ENCODE data around the gene COLEC12.

Gene COLEC12

GRCh38 chr18:473802-474201, 26.7 kb downstream of the COLEC12 start:
- DNase-seq = no peak

- no peak for DNase-seq
These were observed 28.8 kb downstream of the COLEC12 start for GRCh38 chr18:471716-472115.

GRCh38 chr18:470661-471501, 29.6 kb downstream of the COLEC12 start:
- DNase-seq = no peak

- no peak for DNase-seq
These were observed 31.3 kb downstream of the COLEC12 start for GRCh38 chr18:468955-469790.

GRCh38 chr18:463827-464541, 36.5 kb downstream of the COLEC12 start:
- peak; percentile 8 for DNase-seq

GRCh38 chr18:463403-463802, 37.1 kb downstream of the COLEC12 start:
- no peak for DNase-seq

- DNase-seq = no peak
These were observed 38.7 kb downstream of the COLEC12 start for GRCh38 chr18:461762-462161.

- no peak for DNase-seq
These were observed 39.7 kb downstream of the COLEC12 start for GRCh38 chr18:460791-461190.

GRCh38 chr18:459814-460593, 40.5 kb downstream of the COLEC12 start:
- no peak for DNase-seq

GRCh38 chr18:457521-458412, 42.7 kb downstream of the COLEC12 start:
- no peak for DNase-seq

- no peak for DNase-seq
These were observed 43.4 kb downstream of the COLEC12 start for GRCh38 chr18:457140-457519.

- no peak for DNase-seq
These were observed 44.0 kb downstream of the COLEC12 start for GRCh38 chr18:456361-457139.

GRCh38 chr18:453400-453799, 47.1 kb downstream of the COLEC12 start:
- no peak for DNase-seq

- no peak for DNase-seq
These were observed 47.7 kb downstream of the COLEC12 start for GRCh38 chr18:452816-453215.

GRCh38 chr18:449374-449773, 51.1 kb downstream of the COLEC12 start:
- DNase-seq = no peak

- DNase-seq = no peak
These were observed 52.2 kb downstream of the COLEC12 start for GRCh38 chr18:448116-448790.

GRCh38 chr18:446941-447560, 53.5 kb downstream of the COLEC12 start:
- no peak for DNase-seq

GRCh38 chr18:445055-445454, 55.4 kb downstream of the COLEC12 start:
- DNase-seq = no peak

- no peak for DNase-seq
These were observed 61.9 kb downstream of the COLEC12 start for GRCh38 chr18:438571-438970.

GRCh38 chr18:435940-436339, 64.6 kb downstream of the COLEC12 start:
- DNase-seq = no peak
